Endometrial microvascular endothelial cells (primary cell): ENCODE data around the gene ARHGAP19. TPM values are rescaled to one million over a fixed set of nuclear protein-coding genes. Genes with fewer than 3 reads are reported as not detected.

Experiments
- in situ Hi-C: cut with HindIII; loops from 2 replicates; pipeline ENCODE4 v1.10.0; 2017; ENCODE audit warnings: low sequenced_read_pairs, low pct_unique_long_range_greater_than_20kb; ENCODE audit errors: inconsistent ontology term
- total RNA-seq: library from RNA; depleted of rRNA; stranded (reverse); fragments of >200 nt; gene quantifications from one replicate; pipeline ENCODE4 v1.2.3, GENCODE V29; 2015; ENCODE audit errors: inconsistent ontology term

The ARHGAP19 gene
- total RNA-seq, 1 donor from 2014 or later, result 13.8 TPM

DNA sequence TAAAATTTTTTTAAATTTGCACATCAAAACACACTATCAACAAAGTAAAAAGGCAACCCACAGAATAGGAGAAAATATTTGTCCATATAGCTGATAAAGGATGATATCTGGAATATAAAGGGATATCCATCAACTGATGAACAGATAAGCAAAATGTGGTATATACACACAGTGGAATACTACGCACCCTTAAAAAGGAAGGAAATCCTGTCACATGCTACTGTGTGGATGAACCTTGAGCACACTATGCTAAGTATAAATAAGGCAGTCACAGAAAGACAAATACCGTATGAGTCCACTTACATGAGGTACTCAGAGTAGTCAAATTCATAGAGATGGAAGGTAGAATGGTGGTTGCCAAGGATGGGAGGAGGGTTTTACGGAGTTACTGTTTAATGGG lies 37.7 kb downstream of the ARHGAP19 start:
- in situ Hi-C loops, result no loop called here

GRCh38 chr10:97250952-97251351 lies 41.5 kb downstream of the ARHGAP19 start:
- in situ Hi-C loops, result no loop called here

GRCh38 chr10:97243836-97244235 lies 48.6 kb downstream of the ARHGAP19 start:
- in situ Hi-C loops, result no loop called here

DNA sequence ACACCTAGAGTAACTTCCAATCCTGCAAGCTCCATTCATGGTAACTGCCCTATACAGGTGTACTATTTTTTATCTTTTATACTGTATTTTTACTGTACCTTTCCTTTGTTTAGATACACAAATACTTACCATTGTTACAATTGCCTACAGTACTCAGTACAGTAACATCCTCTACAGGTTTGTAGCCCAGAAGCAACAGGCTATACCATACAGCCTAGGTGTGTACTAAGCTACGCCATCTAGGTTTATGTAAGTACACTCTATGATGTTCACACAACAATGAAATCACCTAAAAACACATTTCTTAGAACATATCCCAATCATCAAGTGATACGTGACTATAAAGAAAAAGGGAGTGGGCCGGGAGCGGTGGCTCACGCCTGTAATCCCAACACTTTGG lies 53.6 kb downstream of the ARHGAP19 start:
- in situ Hi-C loops, result no loop called here

- in situ Hi-C loops, result no loop called here
These were observed 57.1 kb downstream of the ARHGAP19 start for GRCh38 chr10:97235353-97235752.

GRCh38 chr10:97234400-97234799 lies 58.0 kb downstream of the ARHGAP19 start:
- in situ Hi-C loops, result no loop called here

DNA sequence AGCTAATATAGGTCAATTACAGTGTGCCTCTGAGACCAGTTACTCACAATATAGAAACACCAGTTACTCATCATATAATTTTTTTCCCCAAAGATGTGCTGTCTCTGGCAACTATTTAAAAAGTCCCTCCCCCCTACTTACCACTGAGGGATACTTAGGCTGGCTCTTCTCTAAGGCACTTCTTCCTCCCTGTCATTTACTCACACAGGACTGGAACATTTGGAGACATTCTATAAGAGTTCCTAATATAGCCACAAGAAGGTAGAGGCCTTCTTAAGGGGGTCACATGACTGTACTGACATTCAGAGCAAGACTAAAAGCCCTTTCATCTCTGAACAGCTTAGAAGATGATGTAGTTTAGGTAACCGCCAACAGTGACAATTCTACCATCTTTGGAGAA lies 62.3 kb downstream of the ARHGAP19 start:
- in situ Hi-C loops, result no loop called here

DNA sequence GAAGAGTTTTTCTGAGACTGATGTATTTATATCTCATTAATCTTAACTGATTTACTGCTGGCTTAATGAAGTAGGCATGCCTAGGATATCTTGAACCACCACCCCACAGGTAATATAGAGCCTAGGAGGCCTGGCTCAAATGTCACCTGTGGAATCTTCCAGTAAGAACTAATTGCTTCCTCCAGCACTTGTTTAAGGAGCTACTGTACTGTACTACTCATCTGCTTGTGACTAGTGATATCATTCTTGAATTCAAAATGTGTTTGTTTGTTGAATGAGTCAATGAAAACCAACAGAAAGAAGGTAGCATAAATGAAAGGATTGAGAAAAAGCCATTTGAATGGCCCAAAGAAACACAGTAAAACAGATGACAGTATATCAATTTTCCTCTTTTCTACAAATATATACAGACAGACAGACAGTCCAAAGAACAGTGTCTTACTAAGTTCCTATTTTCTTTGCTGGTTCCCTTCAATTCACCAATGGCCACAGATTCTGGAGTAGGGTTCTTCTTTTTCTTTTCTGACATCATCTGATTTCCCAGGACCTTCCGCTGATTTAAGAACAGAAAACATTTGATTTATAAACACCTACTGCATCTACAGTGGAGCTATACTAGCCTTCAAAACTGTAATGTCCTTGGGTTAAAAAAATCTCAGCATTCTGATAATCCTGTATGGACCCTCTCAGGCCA lies 63.0 kb downstream of the ARHGAP19 start:
- in situ Hi-C loops, result no loop called here

DNA sequence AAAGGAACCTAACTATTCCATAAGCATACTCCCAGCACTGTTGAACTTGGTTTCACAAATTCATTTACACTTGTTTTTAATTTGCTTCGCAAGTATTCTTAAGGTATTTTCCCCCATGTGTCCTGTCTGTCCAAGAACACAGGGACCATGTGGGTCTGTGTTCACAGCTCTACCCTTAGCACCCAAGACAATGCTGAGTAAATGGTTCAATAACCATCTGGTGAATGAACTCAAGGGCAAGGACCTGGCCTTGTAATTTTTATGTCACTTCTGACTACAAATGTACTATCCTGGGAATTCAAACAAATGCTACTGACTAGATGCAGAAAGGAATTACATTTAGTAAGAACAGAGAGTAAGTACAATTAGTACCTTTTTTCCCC lies 63.7 kb downstream of the ARHGAP19 start:
- in situ Hi-C loops, result no loop called here

GRCh38 chr10:97228130-97228774 lies 64.2 kb downstream of the ARHGAP19 start:
- in situ Hi-C loops, result no loop called here

DNA sequence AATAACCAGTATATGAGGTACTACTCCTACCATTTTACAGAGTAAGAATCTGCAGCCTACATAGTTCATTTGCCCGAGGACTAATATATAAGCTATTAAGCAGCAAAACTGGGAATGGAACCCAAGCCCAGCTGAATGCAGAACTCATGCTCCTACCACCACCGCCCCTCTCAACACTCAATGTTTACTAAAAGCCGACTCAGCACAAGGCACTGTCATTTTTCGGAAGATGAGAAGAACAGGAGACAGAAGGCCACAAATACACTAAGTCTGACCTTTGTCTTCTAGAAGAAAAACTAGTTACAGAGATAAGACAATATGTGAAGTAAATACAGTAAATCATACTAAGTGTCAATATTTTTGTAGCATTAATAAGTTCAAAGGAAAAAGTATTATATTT lies 66.0 kb downstream of the ARHGAP19 start:
- in situ Hi-C loops, result no loop called here

GRCh38 chr10:97224483-97225435 lies 67.7 kb downstream of the ARHGAP19 start:
- in situ Hi-C loops, result no loop called here

- in situ Hi-C loops, result no loop called here
These were observed 70.0 kb downstream of the ARHGAP19 start for GRCh38 chr10:97222326-97222961.

- in situ Hi-C loops, result no loop called here
These were observed 72.1 kb downstream of the ARHGAP19 start for GRCh38 chr10:97220355-97220754.

- in situ Hi-C loops, result no loop called here
These were observed 75.1 kb downstream of the ARHGAP19 start for GRCh38 chr10:97217299-97217698.

DNA sequence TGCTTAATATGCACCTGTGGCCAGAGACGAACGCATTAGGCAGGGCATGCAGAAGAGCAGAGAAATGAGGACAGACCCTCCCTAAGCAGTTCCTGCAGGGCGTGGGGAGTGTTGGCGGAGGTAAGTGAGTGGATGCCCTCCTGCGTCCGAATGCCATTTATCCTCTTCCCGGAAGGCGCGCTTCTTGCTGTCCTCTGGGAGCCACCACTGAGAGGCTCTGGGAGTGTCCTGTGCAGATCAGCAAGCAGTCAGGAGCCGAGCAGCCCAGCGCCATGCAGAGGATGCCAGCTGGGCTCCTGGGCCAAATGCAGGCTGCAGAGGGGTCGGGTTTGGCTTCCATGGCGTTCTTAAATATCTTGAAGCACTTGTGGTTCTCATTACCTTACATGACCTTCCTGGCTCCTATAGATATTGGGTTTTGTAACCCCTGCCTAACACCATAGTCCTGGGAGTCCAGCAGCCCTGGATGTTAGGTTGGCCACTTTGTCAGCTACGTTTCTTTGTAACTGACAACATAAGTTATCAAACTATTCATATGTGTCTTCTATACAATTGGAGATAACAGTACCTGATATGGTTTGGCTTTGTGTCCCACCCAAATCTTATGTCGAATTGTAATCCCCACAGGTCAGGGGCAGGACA lies 76.7 kb downstream of the ARHGAP19 start:
- in situ Hi-C loops, result no loop called here

DNA sequence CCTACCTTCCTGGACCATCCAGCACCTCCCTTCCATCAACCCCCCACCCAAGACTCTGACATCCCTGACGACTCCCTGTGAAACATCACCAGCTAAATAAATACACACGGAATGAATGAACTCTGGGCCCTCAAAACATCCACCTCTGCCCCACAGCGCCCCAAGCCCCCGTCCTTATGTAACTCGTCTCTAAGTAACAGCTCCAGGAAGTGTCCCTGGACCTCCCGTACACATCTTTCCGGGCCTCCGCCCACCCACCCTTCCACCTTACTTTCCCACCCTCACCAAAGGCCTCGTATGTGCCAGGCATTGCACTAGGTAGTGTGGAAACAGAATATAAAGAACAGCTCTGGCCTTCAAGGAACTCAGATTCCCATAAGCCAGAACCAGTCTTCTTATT lies 79.0 kb downstream of the ARHGAP19 start:
- in situ Hi-C loops, result no loop called here

DNA sequence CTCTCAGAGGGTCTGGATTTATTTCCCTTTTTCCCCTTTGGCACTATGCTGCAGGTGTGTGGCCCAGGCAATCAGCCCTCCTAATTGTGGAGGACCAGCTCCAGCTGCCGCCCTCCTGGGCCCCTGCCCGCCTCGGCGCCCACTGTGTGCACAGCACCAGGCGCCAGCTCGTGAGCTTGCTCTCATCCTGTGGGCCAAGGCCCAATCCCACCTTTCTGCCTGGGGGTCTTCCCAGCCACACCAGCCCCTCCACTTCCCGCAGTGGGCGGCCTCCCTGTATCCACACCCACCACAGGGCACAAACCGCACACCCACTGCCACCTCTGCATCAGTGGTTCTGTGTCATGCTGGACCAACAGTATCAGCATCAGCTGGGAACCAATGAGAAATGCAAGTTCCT lies 81.2 kb downstream of the ARHGAP19 start:
- in situ Hi-C loops, result no loop called here

- in situ Hi-C loops, result no loop called here
These were observed 81.9 kb downstream of the ARHGAP19 start for GRCh38 chr10:97210543-97210960.
